GM12892 (cell line): ENCODE measurements around the gene PRDM15.

Source experiments
- POLR2A ChIP-seq: IDR thresholded peaks from 2 replicates; pipeline ENCODE4 v1.6.1; 2011; ENCODE audit warnings: low read depth, low read length, control low read depth
- POLR2AphosphoS5 ChIP-seq: IDR thresholded peaks from 2 replicates; pipeline ENCODE4 v1.6.1; 2011; ENCODE audit warnings: low read depth, low read length, control low read depth
- TAF1 ChIP-seq: IDR thresholded peaks from 2 replicates; pipeline ENCODE4 v1.6.1; 2011; ENCODE audit warnings: low read depth, mild to moderate bottlenecking, control low read depth, low read length, borderline replicate concordance

DNA sequence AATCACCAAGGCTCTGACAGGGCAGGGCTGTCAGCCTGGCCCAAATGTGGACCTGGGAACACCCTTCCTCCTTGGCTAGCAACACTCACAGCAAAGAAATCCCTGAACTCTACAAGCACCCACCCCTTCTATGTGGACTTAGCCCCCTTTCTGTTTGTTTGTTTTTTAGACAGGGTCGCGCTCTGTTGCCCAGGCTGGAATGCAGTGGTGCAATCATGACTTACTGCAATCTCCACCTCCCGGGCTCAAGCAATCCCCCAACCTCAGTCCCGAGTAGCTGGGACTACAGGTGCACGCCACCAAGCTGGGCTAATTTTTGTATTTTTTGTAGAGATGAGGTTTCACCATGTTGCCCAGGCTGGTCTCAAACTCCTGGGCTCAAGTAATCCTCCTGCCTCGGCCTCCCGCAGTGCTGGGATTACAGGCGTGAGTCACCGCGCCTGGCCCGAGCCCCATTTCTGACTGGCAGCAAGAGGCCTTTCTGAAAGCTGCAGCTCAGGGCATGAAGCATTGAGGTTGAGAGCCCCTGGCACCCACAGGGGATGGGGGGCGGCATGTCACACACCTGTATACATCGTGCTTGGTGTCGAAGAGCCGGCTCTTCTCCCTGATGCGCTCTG, 128.5 kb downstream of the PRDM15 start:
- TF ChIP-seq POLR2A (no peak), POLR2AphosphoS5 (no peak), TAF1 (no peak)
